ENCODE data around the gene LRMDA.

- TF ChIP-seq POLR2A (IDR thresholded peaks at IDR 0.05): no peak
- TF ChIP-seq, protein P1, sequence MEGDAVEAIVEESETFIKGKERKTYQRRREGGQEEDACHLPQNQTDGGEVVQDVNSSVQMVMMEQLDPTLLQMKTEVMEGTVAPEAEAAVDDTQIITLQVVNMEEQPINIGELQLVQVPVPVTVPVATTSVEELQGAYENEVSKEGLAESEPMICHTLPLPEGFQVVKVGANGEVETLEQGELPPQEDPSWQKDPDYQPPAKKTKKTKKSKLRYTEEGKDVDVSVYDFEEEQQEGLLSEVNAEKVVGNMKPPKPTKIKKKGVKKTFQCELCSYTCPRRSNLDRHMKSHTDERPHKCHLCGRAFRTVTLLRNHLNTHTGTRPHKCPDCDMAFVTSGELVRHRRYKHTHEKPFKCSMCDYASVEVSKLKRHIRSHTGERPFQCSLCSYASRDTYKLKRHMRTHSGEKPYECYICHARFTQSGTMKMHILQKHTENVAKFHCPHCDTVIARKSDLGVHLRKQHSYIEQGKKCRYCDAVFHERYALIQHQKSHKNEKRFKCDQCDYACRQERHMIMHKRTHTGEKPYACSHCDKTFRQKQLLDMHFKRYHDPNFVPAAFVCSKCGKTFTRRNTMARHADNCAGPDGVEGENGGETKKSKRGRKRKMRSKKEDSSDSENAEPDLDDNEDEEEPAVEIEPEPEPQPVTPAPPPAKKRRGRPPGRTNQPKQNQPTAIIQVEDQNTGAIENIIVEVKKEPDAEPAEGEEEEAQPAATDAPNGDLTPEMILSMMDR (IDR thresholded peaks at IDR 0.05): no peak
Measured at GRCh38 chr10:75528392-75528791, 97.0 kb downstream of the LRMDA start.
